Kidney (tissue), 14 donors: ENCODE measurements around the gene CHMP6. TPM values are rescaled to one million over a fixed set of nuclear protein-coding genes. Genes with fewer than 3 reads are reported as not detected.

Experiments used
- DNase-seq, 5 donors: peaks; one replicate each; pipeline ENCODE4 v3.0.0-alpha.2; 2013 to 2020
- FAIRE-seq: peaks from 2 replicates; lab custom pipeline; 2012; peaks lifted over from hg19 to GRCh38; lab: Jason Lieb, UNC
- H3K27ac ChIP-seq, 2 donors: one replicate each; pipeline ENCODE4 v1.7.0; 2013; ENCODE audit warnings: low read depth in 2 of 2, low read length in 2 of 2, inconsistent platforms in 1 of 2
- H3K27me3 ChIP-seq: one replicate; pipeline ENCODE4 v1.7.1; 2013; ENCODE audit warnings: low read length, inconsistent platforms; ENCODE audit not compliant: control insufficient read depth, insufficient read depth
- H3K36me3 ChIP-seq, 3 donors: one replicate each; pipeline versions ENCODE4 v1.7.0 to v1.7.1; 2013; ENCODE audit warnings: low read length in 3 of 3, control low read depth in 1 of 3, inconsistent platforms in 1 of 3; ENCODE audit not compliant: insufficient read depth in 3 of 3, control insufficient read depth in 2 of 3
- H3K4me1 ChIP-seq, 3 donors: one replicate each; pipeline versions ENCODE4 v1.7.0 to v1.7.1; 2013; ENCODE audit warnings: low read length in 3 of 3, inconsistent platforms in 1 of 3, low read depth in 1 of 3; ENCODE audit not compliant: control insufficient read depth in 2 of 3, insufficient read depth in 2 of 3
- H3K4me3 ChIP-seq, 3 donors: one replicate each; pipeline versions ENCODE4 v1.7.0 to v1.8.1; 2013; ENCODE audit warnings: low read length in 3 of 3, control low read depth in 1 of 3, inconsistent platforms in 1 of 3
- H3K9ac ChIP-seq, 3 donors: one replicate each; pipeline versions ENCODE4 v1.7.0 to v1.7.1; 2013; ENCODE audit warnings: low read length in 3 of 3, control low read depth in 1 of 3, inconsistent platforms in 1 of 3
- H3K9me3 ChIP-seq, 3 donors: one replicate each; pipeline versions ENCODE4 v1.7.0 to v1.7.1; 2013; ENCODE audit warnings: low read length in 3 of 3, control low read depth in 1 of 3, inconsistent platforms in 1 of 3; ENCODE audit not compliant: control insufficient read depth in 2 of 3, insufficient read depth in 1 of 3
- intact Hi-C: fragments of 100-400 bp; cut with DNase I; formaldehyde crosslinking; loops from one replicate; pipeline ENCODE4 v1.11.1; 2022
- polyA plus RNA-seq: library from polyadenylated mRNA; stranded (reverse); fragments of 350-450 nt; fragmentation: Illumina TruSeq; extraction: RNeasy Lipid Tissue Mini Kit (QIAGEN cat#74804); gene quantifications from one replicate; pipeline ENCODE4 v1.2.3, GENCODE V29; 2014; ENCODE audit warnings: low read depth, low replicate concordance; ENCODE audit not compliant: insufficient read depth
- total RNA-seq: library from RNA; stranded (reverse); fragmentation: NEBNext Ultra II Directional; extraction: Animal tissue kit (Norgen Biotek cat#: 25700); gene quantifications from one replicate; pipeline ENCODE4 v1.2.1, GENCODE V29; 2021
- TF ChIP-seq, protein P1 (sequence below): IDR thresholded peaks from 3 replicates; pipeline ENCODE4 v1.5.1; 2012; ENCODE audit warnings: mild to moderate bottlenecking, moderate library complexity, borderline replicate concordance; ENCODE audit not compliant: insufficient read depth; ENCODE audit errors: extremely low read depth
- donor health status: control.
- donor health status: control.
- donor health status: control.
- donor health status: control.
- donor health status: control.
- donor health status: DM: yes; HTN: yes; CAD: no.
- donor health status: Normal renal cell carcinoma (clear cell type).

The CHMP6 gene
- total and polyA plus RNA-seq, 2 donors from 2014 or later: 28.0 to 34.1 TPM

DNA sequence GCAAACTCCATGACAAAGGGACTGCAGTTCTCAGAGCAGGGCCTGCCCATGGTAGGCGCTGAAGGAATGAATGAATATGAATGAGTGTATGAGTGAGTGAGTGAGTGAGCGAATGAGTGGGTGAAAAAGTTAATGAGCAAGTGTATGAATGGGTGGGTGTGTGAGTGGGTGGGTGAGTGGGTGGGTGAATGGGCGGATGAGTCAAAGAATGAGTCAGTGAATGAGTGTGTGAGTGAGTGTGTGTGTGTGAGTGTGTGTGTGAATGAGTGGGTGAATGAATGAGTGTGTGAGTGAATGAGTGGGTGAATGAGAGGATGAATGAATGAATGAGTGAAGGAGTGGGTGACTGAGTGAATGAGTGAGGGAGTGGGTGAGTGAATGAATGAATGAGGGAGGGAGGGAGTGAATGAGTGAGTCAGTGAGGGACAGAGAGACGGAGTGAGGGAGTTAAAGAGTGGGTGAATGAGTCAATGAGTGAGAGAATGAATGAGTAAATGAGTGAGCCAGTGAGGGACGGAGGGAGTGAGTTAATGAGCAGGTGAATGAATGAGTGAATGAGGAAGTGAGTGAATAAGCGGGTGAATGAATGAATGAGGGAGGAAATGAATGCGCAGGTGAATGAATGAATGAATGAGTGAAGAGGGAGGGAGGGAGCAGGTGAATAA is 11.1 kb upstream of the CHMP6 start:
- TF ChIP-seq, protein P1, sequence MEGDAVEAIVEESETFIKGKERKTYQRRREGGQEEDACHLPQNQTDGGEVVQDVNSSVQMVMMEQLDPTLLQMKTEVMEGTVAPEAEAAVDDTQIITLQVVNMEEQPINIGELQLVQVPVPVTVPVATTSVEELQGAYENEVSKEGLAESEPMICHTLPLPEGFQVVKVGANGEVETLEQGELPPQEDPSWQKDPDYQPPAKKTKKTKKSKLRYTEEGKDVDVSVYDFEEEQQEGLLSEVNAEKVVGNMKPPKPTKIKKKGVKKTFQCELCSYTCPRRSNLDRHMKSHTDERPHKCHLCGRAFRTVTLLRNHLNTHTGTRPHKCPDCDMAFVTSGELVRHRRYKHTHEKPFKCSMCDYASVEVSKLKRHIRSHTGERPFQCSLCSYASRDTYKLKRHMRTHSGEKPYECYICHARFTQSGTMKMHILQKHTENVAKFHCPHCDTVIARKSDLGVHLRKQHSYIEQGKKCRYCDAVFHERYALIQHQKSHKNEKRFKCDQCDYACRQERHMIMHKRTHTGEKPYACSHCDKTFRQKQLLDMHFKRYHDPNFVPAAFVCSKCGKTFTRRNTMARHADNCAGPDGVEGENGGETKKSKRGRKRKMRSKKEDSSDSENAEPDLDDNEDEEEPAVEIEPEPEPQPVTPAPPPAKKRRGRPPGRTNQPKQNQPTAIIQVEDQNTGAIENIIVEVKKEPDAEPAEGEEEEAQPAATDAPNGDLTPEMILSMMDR: no peak
- no peak overlapping the region for H3K4me3 ChIP-seq
- H3K36me3 ChIP-seq: no peaks in the 10 kb centered on the region
- no peak overlapping the region for H3K27ac ChIP-seq
- H3K9me3 ChIP-seq: no peaks in the 10 kb centered on the region
- H3K4me1 ChIP-seq: no peaks in the 10 kb centered on the region
- no peak overlapping the region for H3K9ac ChIP-seq
- intact Hi-C loops: loop anchor here (5.0 kb wide), 1 partner anchor 553 kb away; no protein-coding TSS in a partner anchor
- no peak for DNase-seq
- FAIRE-seq: no peak
- peaks cover 2% of the 10 kb centered on the region for H3K27me3 ChIP-seq

DNA sequence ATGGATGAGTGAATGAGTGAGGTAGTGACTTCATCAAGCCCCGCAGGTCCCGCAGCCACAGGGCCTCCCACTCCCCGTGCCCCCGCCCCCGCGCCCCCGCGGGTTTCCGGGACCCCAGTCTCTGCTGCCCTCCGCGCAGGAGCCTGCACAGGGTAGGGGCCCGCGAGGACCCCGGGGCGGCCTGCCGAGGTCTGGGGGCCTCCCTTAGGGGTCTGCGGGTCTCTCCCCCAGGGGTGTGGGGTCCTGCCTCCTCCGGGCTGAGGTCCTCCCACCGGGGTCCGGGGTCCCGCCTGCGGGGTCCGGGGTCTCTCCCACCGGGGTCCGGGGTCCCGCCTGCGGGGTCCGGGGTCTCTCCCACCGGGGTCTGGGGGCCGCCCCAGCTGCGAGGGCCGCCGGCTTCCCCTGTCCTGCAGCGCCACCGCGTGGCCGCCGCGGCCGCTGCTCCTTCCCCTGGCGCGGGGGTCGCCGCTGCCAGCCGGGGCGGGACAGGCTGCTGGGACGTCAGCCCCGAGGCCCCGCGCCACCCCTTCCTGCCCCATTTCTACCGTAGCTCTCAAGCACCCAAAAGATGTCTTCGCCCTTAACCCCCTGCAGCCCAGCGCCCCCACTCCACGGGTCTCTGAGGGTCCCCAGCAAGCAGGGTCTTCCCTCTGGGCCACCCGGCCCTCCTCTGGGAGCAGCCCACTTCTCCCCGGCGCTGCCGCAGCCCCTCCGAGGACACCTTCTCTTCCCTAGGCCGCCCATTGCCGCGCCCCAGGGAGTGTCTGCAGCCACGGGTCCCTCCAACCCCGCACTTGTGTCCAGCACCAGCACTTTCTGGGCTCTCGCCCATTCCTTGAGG is 10.4 kb upstream of the CHMP6 start:
- Histone ChIP-seq H3K4me3 (no peak overlapping the region), H3K9ac (no peak overlapping the region), H3K27me3 (peaks cover 2% of the 10 kb centered on the region), H3K9me3 (no peaks in the 10 kb centered on the region), H3K36me3 (no peaks in the 10 kb centered on the region), H3K27ac (no peak overlapping the region), H3K4me1 (no peaks in the 10 kb centered on the region)
- TF ChIP-seq, protein P1: peak; percentile 70
- FAIRE-seq (no peak), DNase-seq (no peak)
- intact Hi-C loops: loop anchor here (5.0 kb wide), 1 partner anchor 554 kb away; no protein-coding TSS in a partner anchor

DNA sequence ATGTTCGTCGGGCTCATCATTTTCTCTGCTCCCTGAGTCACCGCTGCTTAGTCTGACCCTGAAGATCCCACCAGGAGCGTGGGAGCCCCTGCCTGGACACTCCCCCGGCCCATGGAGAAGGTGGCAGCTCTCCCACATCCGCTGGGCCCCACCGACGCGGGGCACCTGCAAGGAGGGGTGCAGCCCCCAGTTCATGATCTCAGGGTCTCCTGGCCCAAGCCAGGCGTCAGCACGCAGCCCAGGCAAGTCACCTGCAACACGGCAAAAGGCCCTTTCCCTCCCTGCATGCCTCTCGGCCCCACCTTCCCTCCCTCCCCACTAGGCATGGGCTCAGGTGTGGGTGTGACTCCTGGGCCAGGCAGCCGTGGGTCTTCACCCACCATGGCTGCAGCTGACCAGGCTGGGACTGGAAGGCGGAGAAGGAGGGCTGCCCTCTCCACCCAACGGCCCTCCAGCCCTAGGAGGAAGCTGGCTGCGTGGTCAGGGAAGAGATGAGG is 9.7 kb upstream of the CHMP6 start:
- FAIRE-seq (no peak), DNase-seq (no peak)
- Histone ChIP-seq H3K27ac (no peak overlapping the region), H3K27me3 (peaks cover 2% of the 10 kb centered on the region), H3K9me3 (no peaks in the 10 kb centered on the region), H3K4me1 (no peaks in the 10 kb centered on the region), H3K36me3 (no peaks in the 10 kb centered on the region), H3K9ac (no peak overlapping the region), H3K4me3 (no peak overlapping the region)
- intact Hi-C loops: loop anchor here (5.0 kb wide), 1 partner anchor 555 kb away; no protein-coding TSS in a partner anchor
- TF ChIP-seq, protein P1: no peak
